B cell (primary cell): ENCODE data around the gene GET4. TPM values are rescaled to one million over a fixed set of nuclear protein-coding genes. Genes with fewer than 3 reads are reported as not detected.

Experiments used
- ATAC-seq: fragments of 200-7000 bp; cut with Tn5 transposase; one replicate; pipeline ENCODE4 v1.10.0; 2021; ENCODE audit warnings: low read depth, mild to moderate bottlenecking, moderate number of reproducible peaks, moderate library complexity
- CTCF ChIA-PET: fragments of 350-600 bp; sonication (Branson Sonifier 250); formaldehyde crosslinking; loops from one replicate; lab custom pipeline; 2021; ENCODE audit warnings: antibody characterized with exemption, inconsistent platforms; lab: Charles Lee
- POLR2A ChIA-PET: fragments of 350-600 bp; sonication (Branson Sonifier 250); formaldehyde crosslinking; loops from one replicate; lab custom pipeline; 2021; ENCODE audit warnings: antibody characterized with exemption; lab: Charles Lee
- DNase-seq: peaks from one replicate; pipeline ENCODE4 v3.0.0; 2013
- H2AFZ ChIP-seq: 2 replicates; pipeline ENCODE4 v1.6.1; 2012; ENCODE audit warnings: mild to moderate bottlenecking, low read depth, low read length; ENCODE audit not compliant: insufficient read depth, poor library complexity, severe bottlenecking
- H3K27ac ChIP-seq, 2 donors: 1 replicate in 1 of 2; 2 replicates in 1 of 2; pipeline ENCODE4 v1.5.1; 2012 to 2013; ENCODE audit warnings: low read length in 2 of 2, mild to moderate bottlenecking in 2 of 2, moderate library complexity in 1 of 2
- H3K27me3 ChIP-seq, 4 experiments: fragments of 200-600 bp in 1 of 4; sonication (generic) in 1 of 4; replicated peaks in 1 of 4; 1 replicate in 2 of 4; 2 replicates in 2 of 4; pipeline versions ENCODE4 v1.6.1 to v1.7.0; 2013 to 2016; ENCODE audit warnings: low read length in 3 of 4, mild to moderate bottlenecking in 2 of 4, mixed read lengths in 1 of 4, moderate library complexity in 1 of 4; ENCODE audit not compliant: insufficient read depth in 4 of 4, control insufficient read depth in 3 of 4; ENCODE audit errors: control extremely low read depth in 1 of 4
- H3K36me3 ChIP-seq, 2 experiments: replicated peaks in 1 of 2; 1 replicate in 1 of 2; 2 replicates in 1 of 2; pipeline versions ENCODE4 v1.6.1 to v1.7.1; 2013; ENCODE audit warnings: low read length in 1 of 2; ENCODE audit not compliant: insufficient read depth in 2 of 2, control insufficient read depth in 1 of 2; ENCODE audit errors: control extremely low read depth in 1 of 2, extremely low read depth in 1 of 2
- H3K4me1 ChIP-seq, 2 donors: fragments of 200-600 bp in 1 of 2; sonication (generic) in 1 of 2; 1 replicate in 1 of 2; 2 replicates in 1 of 2; pipeline versions ENCODE4 v1.5.1 to v1.6.1; 2013 to 2017; ENCODE audit warnings: low read length in 2 of 2; ENCODE audit not compliant: control insufficient read depth in 2 of 2, insufficient read depth in 2 of 2
- H3K4me2 ChIP-seq: replicated peaks from 2 replicates; pipeline ENCODE3; 2012; ENCODE audit warnings: mild to moderate bottlenecking, low read depth, low read length; ENCODE audit not compliant: poor library complexity, severe bottlenecking
- H3K4me3 ChIP-seq, 5 experiments: fragments of 200-600 bp in 1 of 5; sonication (generic) in 1 of 5; 1 replicate in 3 of 5; 2 replicates in 2 of 5; pipeline versions ENCODE4 v1.5.1 to v1.7.0; 2011 to 2016; ENCODE audit warnings: low read length in 4 of 5, mild to moderate bottlenecking in 4 of 5, low read depth in 2 of 5, control low read depth in 1 of 5, moderate library complexity in 1 of 5; ENCODE audit not compliant: insufficient read depth in 1 of 5; ENCODE audit errors: control extremely low read depth in 1 of 5, extremely low read depth in 1 of 5
- H3K79me2 ChIP-seq: fragments of 200-600 bp; sonication (generic); one replicate; pipeline ENCODE4 v1.6.0; 2016; ENCODE audit warnings: low read length; ENCODE audit not compliant: control insufficient read depth, insufficient read depth
- H3K9ac ChIP-seq: fragments of 200-600 bp; sonication (generic); 2 replicates; pipeline ENCODE4 v1.6.1; 2017; ENCODE audit warnings: mild to moderate bottlenecking, low read length, moderate library complexity
- H3K9me3 ChIP-seq, 3 donors: one replicate each; pipeline versions ENCODE4 v1.6.1 to v1.7.1; 2013; ENCODE audit warnings: low read length in 2 of 3; ENCODE audit not compliant: control insufficient read depth in 2 of 3, insufficient read depth in 1 of 3; ENCODE audit errors: control extremely low read depth in 1 of 3
- H4K20me1 ChIP-seq: 2 replicates; pipeline ENCODE4 v1.6.0; 2012; ENCODE audit warnings: mild to moderate bottlenecking, low read length; ENCODE audit not compliant: insufficient read depth, control insufficient read depth, poor library complexity, severe bottlenecking
- H3K27ac Mint-ChIP-seq: one replicate; pipeline ENCODE4 v1.8.0; 2021; ENCODE audit warnings: mixed read lengths
- H3K27me3 Mint-ChIP-seq: one replicate; pipeline ENCODE4 v1.8.0; 2021; ENCODE audit warnings: mixed read lengths
- H3K4me1 Mint-ChIP-seq: one replicate; pipeline ENCODE4 v1.8.0; 2021; ENCODE audit warnings: mixed read lengths
- H3K4me3 Mint-ChIP-seq: one replicate; pipeline ENCODE4 v1.8.0; 2021; ENCODE audit warnings: mixed read lengths
- H3K9me3 Mint-ChIP-seq: one replicate; pipeline ENCODE4 v1.8.0; 2022; ENCODE audit warnings: mixed read lengths; ENCODE audit not compliant: insufficient read depth
- CTCF ChIP-seq: fragments of 200-600 bp; IDR thresholded peaks from one replicate; pipeline ENCODE4 v1.8.0; 2022; ENCODE audit warnings: antibody characterized with exemption, mild to moderate bottlenecking
- EZH2 ChIP-seq: IDR thresholded peaks from 2 replicates; pipeline ENCODE4 v1.6.1; 2012; ENCODE audit warnings: borderline replicate concordance, low read depth, mild to moderate bottlenecking, moderate library complexity, low read length; ENCODE audit not compliant: insufficient read depth, poor library complexity, severe bottlenecking
- WGBS: methylation state at CpG from one replicate; pipeline ENCODE4 v1.1.5; 2013; ENCODE audit warnings: missing lambda C conversion rate; ENCODE audit not compliant: insufficient coverage; 5-methylcytosine and 5-hydroxymethylcytosine counted together
- intact Hi-C: fragments of 100-400 bp; cut with micrococcal nuclease; formaldehyde crosslinking; loops from one replicate; pipeline ENCODE4 v1.10.0; 2022
- polyA plus RNA-seq: library from polyadenylated mRNA; depleted of rRNA; stranded (reverse); fragments of >200 nt; gene quantifications from 2 replicates; pipeline ENCODE4 v1.2.3, GENCODE V29; 2012
- total RNA-seq, 2 donors: library from RNA; stranded (reverse); fragments of 120-200 nt in 1 of 2; gene quantifications; 1 replicate in 1 of 2; 2 replicates in 1 of 2; pipeline versions ENCODE4 v1.2.3 to v1.2.4, GENCODE V29; 2013 to 2022

Gene GET4
- total and polyA plus RNA-seq, 2 donors (not counting 1 experiment from before 2014, with no cell fraction given) = 53.5 to 65.5 TPM

GRCh38 chr7:842431-843031 is 33.8 kb upstream of the GET4 start:
- H3K27ac ChIP-seq = no peak overlapping the region
- TF ChIP-seq EZH2 (no peak), CTCF (no peak)
- peaks cover 0 to 55% of the 10 kb centered on the region in 2 experiments for H3K36me3 ChIP-seq
- H3K4me1 ChIP-seq = no peaks in the 10 kb centered on the region
- peaks cover 0 to 8% (median 0%) of the 10 kb centered on the region in 3 donors for H3K9me3 ChIP-seq
- H3K9ac ChIP-seq = no peak overlapping the region
- 97% methylated on average over 7 of the region's 8 CpGs for WGBS
- no peaks in the 10 kb centered on the region for H3K27me3 ChIP-seq
- Mint-ChIP-seq H3K4me3 (no peak overlapping the region), H3K4me1 (peaks cover under 1% of the 10 kb centered on the region), H3K9me3 (no peaks in the 10 kb centered on the region), H3K27ac (no peak overlapping the region), H3K27me3 (no peaks in the 10 kb centered on the region)
- peaks cover 33% of the 10 kb centered on the region for H3K79me2 ChIP-seq
- ATAC-seq (no peak), DNase-seq (no peak)
- H3K4me2 ChIP-seq = no peak overlapping the region
- intact Hi-C loops = no loop called here
- no peak overlapping the region for H2AFZ ChIP-seq
- CTCF ChIA-PET = interaction anchor here (0.7 kb wide), 1 partner anchor 197 kb away, joined by 3 read pairs; no protein-coding TSS in a partner anchor
- H3K4me3 ChIP-seq = no peak overlapping the region
- POLR2A ChIA-PET = no interaction called here
- H4K20me1 ChIP-seq = peaks cover 12% of the 10 kb centered on the region

GRCh38 chr7:843230-843629 is 33.1 kb upstream of the GET4 start:
- no peaks in the 10 kb centered on the region for H3K27me3 Mint-ChIP-seq

More at GRCh38 chr7:843230-843629, 33.1 kb upstream of the GET4 start:
- ATAC-seq (no peak), DNase-seq (no peak)
- Mint-ChIP-seq H3K4me3 (no peak overlapping the region), H3K9me3 (no peaks in the 10 kb centered on the region), H3K4me1 (no peaks in the 10 kb centered on the region), H3K27ac (no peak overlapping the region)
- Histone ChIP-seq H3K27me3 (no peaks in the 10 kb centered on the region), H4K20me1 (peaks cover 6% of the 10 kb centered on the region), H3K9me3 (peaks cover 0 to 8% (median 0%) of the 10 kb centered on the region in 3 donors), H3K4me3 (no peak overlapping the region), H2AFZ (no peak overlapping the region), H3K4me1 (no peaks in the 10 kb centered on the region), H3K27ac (no peak overlapping the region), H3K79me2 (peaks cover 36% of the 10 kb centered on the region), H3K9ac (no peak overlapping the region), H3K36me3 (peaks cover 0 to 53% of the 10 kb centered on the region in 2 experiments), H3K4me2 (no peak overlapping the region)
- TF ChIP-seq EZH2 (no peak), CTCF (no peak)
- WGBS = 97% methylated on average over 15 of the region's 17 CpGs
- intact Hi-C loops = no loop called here
- CTCF ChIA-PET = interaction anchor here (0.7 kb wide), 1 partner anchor 198 kb away, joined by 3 read pairs; no protein-coding TSS in a partner anchor
- POLR2A ChIA-PET = no interaction called here
